Progenitor cell of endocrine pancreas (in vitro differentiated cells): ENCODE measurements around the gene CDC42BPA. TPM values are rescaled to one million over a fixed set of nuclear protein-coding genes. Genes with fewer than 3 reads are reported as not detected.

Experiments
- DNase-seq: peaks from one replicate; pipeline ENCODE4 v3.0.0; 2021; ENCODE audit warnings: low spot score; ENCODE audit not compliant: unreplicated experiment
- H3K27ac Mint-ChIP-seq: 2 replicates; pipeline ENCODE4 v1.8.0; 2021; ENCODE audit warnings: mild to moderate bottlenecking, moderate library complexity, mixed read lengths
- H3K27me3 Mint-ChIP-seq: 2 replicates; pipeline ENCODE4 v1.8.0; 2021; ENCODE audit warnings: mixed read lengths
- H3K36me3 Mint-ChIP-seq: 2 replicates; pipeline ENCODE4 v1.8.0; 2022; ENCODE audit warnings: mixed read lengths; ENCODE audit not compliant: insufficient read depth
- H3K4me1 Mint-ChIP-seq: 2 replicates; pipeline ENCODE4 v1.8.0; 2021; ENCODE audit warnings: low read depth, mixed read lengths
- H3K4me3 Mint-ChIP-seq: 2 replicates; pipeline ENCODE4 v1.8.0; 2021; ENCODE audit warnings: low read depth, mild to moderate bottlenecking, moderate library complexity, mixed read lengths
- H3K9me3 Mint-ChIP-seq: 2 replicates; pipeline ENCODE4 v1.8.0; 2021; ENCODE audit warnings: low read depth, mixed read lengths
- total RNA-seq: library from RNA; stranded (reverse); gene quantifications from 2 replicates; pipeline ENCODE4 v1.2.1, GENCODE V29; 2021
- TF ChIP-seq, protein P1 (sequence below): fragments of 200-600 bp; sonication (generic); IDR thresholded peaks from one replicate; pipeline ENCODE4 v1.5.0; 2021; ENCODE audit warnings: antibody characterized with exemption, mild to moderate bottlenecking; ENCODE audit not compliant: unreplicated experiment

The CDC42BPA gene
- total RNA-seq, 1 donor from 2014 or later, result 32.7 TPM

DNA sequence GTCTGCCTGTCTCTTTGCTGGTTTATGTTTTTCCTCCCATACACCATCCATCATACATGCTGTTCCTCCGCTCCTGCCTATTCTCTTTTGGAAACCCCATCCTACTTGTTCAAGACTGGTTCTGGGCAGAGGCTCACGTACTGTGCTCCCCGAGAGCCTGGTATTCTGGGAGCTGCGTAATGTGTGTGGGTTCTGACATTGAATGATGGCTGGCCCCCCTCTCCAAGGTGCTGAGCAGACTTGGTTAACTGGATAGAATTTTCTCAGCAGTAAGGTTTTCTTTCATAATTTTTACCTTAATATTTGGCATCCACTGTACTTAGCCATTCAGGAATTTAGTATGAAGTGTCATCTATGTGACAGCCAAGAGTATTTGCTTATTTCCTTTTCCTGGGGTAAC is 351.6 kb downstream of the CDC42BPA start:
- Mint-ChIP-seq H3K27ac (no peak overlapping the region), H3K4me3 (no peak overlapping the region), H3K4me1 (no peaks in the 10 kb centered on the region), H3K27me3 (no peaks in the 10 kb centered on the region), H3K36me3 (peaks cover 17% of the 10 kb centered on the region), H3K9me3 (peaks cover 2% of the 10 kb centered on the region)
- TF ChIP-seq, protein P1, sequence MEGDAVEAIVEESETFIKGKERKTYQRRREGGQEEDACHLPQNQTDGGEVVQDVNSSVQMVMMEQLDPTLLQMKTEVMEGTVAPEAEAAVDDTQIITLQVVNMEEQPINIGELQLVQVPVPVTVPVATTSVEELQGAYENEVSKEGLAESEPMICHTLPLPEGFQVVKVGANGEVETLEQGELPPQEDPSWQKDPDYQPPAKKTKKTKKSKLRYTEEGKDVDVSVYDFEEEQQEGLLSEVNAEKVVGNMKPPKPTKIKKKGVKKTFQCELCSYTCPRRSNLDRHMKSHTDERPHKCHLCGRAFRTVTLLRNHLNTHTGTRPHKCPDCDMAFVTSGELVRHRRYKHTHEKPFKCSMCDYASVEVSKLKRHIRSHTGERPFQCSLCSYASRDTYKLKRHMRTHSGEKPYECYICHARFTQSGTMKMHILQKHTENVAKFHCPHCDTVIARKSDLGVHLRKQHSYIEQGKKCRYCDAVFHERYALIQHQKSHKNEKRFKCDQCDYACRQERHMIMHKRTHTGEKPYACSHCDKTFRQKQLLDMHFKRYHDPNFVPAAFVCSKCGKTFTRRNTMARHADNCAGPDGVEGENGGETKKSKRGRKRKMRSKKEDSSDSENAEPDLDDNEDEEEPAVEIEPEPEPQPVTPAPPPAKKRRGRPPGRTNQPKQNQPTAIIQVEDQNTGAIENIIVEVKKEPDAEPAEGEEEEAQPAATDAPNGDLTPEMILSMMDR, result no peak
- no peak for DNase-seq

DNA sequence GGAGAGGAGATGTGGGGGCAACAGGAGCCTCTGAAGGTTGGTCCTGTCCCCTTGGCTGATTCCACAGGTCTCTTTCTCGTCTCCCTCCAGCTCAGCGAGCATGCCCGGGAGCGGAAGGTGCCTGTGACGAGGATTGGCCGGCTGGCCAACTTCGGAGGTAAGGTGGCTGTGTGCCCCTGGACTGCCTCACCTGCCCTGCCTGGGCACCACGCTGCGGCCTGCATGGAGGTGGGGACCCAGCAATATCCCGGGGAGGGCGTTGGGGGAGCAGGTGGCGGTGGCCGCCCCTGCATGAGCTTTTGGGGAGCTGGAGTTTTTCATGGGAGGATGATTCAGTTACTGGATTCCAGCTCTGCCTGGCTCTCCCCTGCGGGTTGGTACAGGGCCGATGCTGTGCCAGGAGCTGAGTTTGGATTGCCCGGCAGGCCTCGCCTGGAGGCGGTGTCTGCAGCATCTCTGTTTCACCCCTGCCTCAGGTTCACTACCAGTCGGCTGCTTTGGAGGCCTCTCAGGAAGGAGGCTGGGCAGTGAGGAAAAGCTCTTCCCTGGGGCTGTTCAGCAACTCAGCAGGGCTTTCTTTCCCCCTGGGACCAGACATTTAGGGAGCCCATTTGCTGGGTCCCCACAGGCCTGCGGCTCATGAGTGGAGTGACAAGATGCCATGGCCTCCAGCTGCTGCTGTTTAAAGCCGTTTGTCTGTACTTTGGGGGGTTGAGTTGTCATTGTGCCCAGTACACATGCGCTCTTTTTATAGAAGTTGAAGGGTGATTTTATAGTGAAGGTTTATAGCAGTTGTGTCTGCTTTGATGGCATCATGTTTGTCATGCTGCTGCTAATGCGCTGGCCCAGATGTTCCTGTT is 352.5 kb downstream of the CDC42BPA start:
- H3K4me3 Mint-ChIP-seq, result no peak overlapping the region
- TF ChIP-seq, protein P1, result no peak
- no peak overlapping the region for H3K27ac Mint-ChIP-seq

DNA sequence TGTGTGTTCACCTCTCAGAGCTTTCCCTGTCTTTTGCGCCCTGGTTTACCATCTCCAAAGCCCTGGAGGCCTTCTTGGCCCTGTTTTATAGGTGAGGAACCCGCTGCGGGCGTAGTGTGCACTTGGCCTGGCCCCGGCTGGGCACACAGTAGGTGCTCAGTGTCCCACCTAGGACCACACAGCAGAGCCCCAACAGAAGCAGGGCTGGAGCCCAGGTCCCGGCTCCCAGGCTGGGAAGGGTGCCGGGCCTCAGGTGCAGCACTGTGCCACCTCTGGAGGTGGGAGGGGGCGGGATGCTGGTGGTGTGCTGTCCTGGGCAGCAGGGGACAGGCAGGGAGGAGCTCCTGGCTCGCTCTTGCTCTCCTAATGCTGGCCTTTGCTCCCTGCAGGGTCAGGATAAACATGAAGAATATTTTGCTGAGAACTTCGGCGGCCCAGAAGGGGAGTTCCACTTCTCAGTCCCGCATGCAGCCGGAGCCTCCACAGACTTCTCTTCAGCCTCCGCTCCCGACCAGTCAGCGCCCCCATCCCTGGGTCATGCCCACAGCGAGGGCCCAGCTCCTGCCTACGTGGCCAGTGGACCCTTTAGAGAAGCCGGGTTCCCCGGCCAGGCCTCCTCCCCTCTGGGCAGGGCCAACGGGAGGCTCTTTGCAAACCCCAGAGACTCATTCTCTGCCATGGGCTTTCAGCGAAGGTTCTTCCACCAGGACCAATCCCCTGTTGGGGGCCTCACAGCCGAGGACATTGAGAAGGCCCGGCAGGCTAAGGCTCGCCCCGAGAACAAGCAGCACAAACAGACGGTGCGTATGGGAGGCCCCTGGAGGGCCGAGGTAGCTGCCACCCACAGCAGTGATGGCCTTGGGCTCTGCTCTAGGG is 353.4 kb downstream of the CDC42BPA start:
- no peak overlapping the region for H3K4me3 Mint-ChIP-seq
- TF ChIP-seq, protein P1, result no peak
- no peaks in the 10 kb centered on the region for H3K4me1 Mint-ChIP-seq
- no peaks in the 10 kb centered on the region for H3K27me3 Mint-ChIP-seq
- no peak for DNase-seq
- H3K27ac Mint-ChIP-seq, result no peak overlapping the region
- no peaks in the 10 kb centered on the region for H3K9me3 Mint-ChIP-seq
- H3K36me3 Mint-ChIP-seq, result peaks cover 15% of the 10 kb centered on the region

More for the DNA sequence above, 352.5 kb downstream of the CDC42BPA start:
- no peaks in the 10 kb centered on the region for H3K4me1 Mint-ChIP-seq
- no peak for DNase-seq
- peaks cover 15% of the 10 kb centered on the region for H3K36me3 Mint-ChIP-seq
- H3K9me3 Mint-ChIP-seq, result no peaks in the 10 kb centered on the region
- no peaks in the 10 kb centered on the region for H3K27me3 Mint-ChIP-seq

DNA sequence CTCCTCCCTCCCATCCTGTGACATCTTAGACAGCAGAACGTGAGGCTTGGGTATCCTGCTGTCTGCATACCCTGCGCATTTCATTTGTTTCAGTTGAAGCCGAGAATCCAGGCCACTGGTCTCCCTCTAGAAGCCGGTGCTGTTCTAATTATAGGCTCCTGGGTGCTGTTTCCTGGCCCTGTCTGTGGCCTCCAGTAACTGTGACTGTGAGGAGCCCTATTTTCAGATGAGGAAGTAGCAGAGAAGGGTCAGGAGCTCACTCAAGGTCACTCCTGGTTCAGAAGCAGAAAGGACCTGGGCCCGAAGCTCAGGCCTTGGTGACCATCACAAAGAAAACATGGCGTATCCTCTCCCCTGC is 354.2 kb downstream of the CDC42BPA start:
- Mint-ChIP-seq H3K9me3 (no peaks in the 10 kb centered on the region), H3K4me3 (no peak overlapping the region), H3K27ac (no peak overlapping the region), H3K4me1 (no peaks in the 10 kb centered on the region), H3K27me3 (no peaks in the 10 kb centered on the region), H3K36me3 (peaks cover 10% of the 10 kb centered on the region)
- DNase-seq, result no peak
- TF ChIP-seq, protein P1, result no peak
